Prostate gland (tissue), 2 donors: ENCODE results near the gene RNF146. TPM values are rescaled to one million over a fixed set of nuclear protein-coding genes. Genes with fewer than 3 reads are reported as not detected.

ENCODE experiments used
- DNase-seq: peaks from one replicate; pipeline ENCODE4 v3.0.0-alpha.2; 2019; ENCODE audit warnings: low spot score
- H3K27ac ChIP-seq, 2 donors: fragments of 200-600 bp; sonication (generic); 2 replicates each; pipeline ENCODE4 v1.5.1; 2017 to 2019
- H3K27me3 ChIP-seq: fragments of 200-600 bp; sonication (generic); replicated peaks from 2 replicates; pipeline ENCODE4 v1.5.1; 2019; ENCODE audit not compliant: insufficient read depth
- H3K36me3 ChIP-seq, 2 donors: fragments of 200-600 bp; sonication (generic); 1 replicate in 1 of 2; 2 replicates in 1 of 2; pipeline versions ENCODE4 v1.5.1 to v1.8.1; 2017 to 2019
- H3K4me1 ChIP-seq: fragments of 200-600 bp; sonication (generic); replicated peaks from 2 replicates; pipeline ENCODE4 v1.5.1; 2019
- H3K4me3 ChIP-seq, 2 donors: fragments of 200-600 bp; sonication (generic); 2 replicates each; pipeline ENCODE4 v1.5.1; 2017 to 2019
- H3K9me3 ChIP-seq: fragments of 200-600 bp; sonication (generic); 2 replicates; pipeline ENCODE4 v1.5.1; 2017
- POLR2A ChIP-seq: fragments of 450-650 bp; IDR thresholded peaks from one replicate; pipeline ENCODE4 v1.6.1; 2016; ENCODE audit warnings: antibody characterized with exemption, mild to moderate bottlenecking
- POLR2AphosphoS5 ChIP-seq: sonication (generic); formaldehyde crosslinking; IDR thresholded peaks from one replicate; pipeline ENCODE4 v1.6.1; 2017; ENCODE audit warnings: antibody characterized with exemption
- WGBS: methylation state at CpG from one replicate; pipeline ENCODE4 v1.1.5; 2018; 5-methylcytosine and 5-hydroxymethylcytosine counted together
- intact Hi-C: fragments of 100-400 bp; cut with DNase I; formaldehyde crosslinking; loops from one replicate; pipeline ENCODE4 v1.14.2; 2022
- total RNA-seq, 2 donors: library from RNA; depleted of rRNA; stranded (reverse); fragments of >200 nt; gene quantifications; one replicate each; pipeline ENCODE4 v1.1.0, GENCODE V29; 2016
- TF ChIP-seq, protein P1 (sequence below), 4 experiments: fragments of 200-600 bp in 2 of 4; fragments of 450-650 bp in 2 of 4; sonication (generic) in 2 of 4; IDR thresholded peaks; 1 replicate in 3 of 4; 2 replicates in 1 of 4; pipeline ENCODE4 v1.5.1; 2016 to 2019; ENCODE audit warnings: antibody characterized with exemption in 4 of 4, mild to moderate bottlenecking in 2 of 4, moderate library complexity in 2 of 4

The RNF146 gene, protein sequence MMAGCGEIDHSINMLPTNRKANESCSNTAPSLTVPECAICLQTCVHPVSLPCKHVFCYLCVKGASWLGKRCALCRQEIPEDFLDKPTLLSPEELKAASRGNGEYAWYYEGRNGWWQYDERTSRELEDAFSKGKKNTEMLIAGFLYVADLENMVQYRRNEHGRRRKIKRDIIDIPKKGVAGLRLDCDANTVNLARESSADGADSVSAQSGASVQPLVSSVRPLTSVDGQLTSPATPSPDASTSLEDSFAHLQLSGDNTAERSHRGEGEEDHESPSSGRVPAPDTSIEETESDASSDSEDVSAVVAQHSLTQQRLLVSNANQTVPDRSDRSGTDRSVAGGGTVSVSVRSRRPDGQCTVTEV
- total RNA-seq, result 10 to 100 TPM; 30.5 to 55.8 TPM

DNA sequence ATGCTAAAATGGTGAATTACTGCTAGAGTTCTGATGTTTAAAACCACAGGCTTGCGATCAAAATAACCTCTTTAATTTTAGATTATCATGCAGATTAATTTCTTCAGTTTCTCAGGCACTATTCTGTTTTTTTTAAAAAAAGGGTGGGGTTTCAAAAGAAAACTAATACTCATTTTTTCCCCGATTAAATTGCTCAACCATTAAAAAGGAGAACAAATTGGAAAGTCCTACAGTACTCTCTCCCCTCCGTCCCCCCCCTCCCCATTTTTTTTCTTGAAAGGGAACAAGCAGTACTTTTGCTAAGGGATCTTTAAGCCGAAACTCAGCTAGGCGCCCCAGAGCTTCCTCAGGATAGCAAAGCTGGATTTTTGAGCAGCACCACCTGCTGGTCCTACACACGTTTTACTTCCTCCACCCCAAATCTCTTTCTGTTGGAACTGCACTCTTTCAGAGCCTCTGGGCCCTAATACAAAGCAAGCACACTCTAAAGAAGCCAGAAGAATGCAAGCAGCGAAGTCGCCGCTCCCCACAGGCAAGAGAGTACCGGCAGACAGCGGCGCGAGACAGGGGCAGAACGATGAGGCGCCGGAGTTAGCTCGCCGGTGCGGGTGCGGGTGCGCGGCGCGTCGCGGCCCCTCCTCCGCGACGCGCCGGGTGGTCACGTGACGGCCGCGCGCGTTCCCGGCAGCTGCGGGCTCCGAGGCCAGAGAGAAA lies at the start of gene RNF146:
RNF146 (plus strand) TSS at position 687 of the 714 bp plus-strand sequence. CDS start 13,475 bp downstream, outside the sequence.
- TF ChIP-seq POLR2A, result no peak
- TF ChIP-seq, protein P1, sequence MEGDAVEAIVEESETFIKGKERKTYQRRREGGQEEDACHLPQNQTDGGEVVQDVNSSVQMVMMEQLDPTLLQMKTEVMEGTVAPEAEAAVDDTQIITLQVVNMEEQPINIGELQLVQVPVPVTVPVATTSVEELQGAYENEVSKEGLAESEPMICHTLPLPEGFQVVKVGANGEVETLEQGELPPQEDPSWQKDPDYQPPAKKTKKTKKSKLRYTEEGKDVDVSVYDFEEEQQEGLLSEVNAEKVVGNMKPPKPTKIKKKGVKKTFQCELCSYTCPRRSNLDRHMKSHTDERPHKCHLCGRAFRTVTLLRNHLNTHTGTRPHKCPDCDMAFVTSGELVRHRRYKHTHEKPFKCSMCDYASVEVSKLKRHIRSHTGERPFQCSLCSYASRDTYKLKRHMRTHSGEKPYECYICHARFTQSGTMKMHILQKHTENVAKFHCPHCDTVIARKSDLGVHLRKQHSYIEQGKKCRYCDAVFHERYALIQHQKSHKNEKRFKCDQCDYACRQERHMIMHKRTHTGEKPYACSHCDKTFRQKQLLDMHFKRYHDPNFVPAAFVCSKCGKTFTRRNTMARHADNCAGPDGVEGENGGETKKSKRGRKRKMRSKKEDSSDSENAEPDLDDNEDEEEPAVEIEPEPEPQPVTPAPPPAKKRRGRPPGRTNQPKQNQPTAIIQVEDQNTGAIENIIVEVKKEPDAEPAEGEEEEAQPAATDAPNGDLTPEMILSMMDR (IDR thresholded peaks at IDR 0.05), result peak; percentile 27 to 81 (median 78)
- TF ChIP-seq POLR2AphosphoS5, result peak; percentile 70
- Histone ChIP-seq H3K36me3 (no peaks in the 10 kb centered on the region), H3K27ac (peak within 1 kb of the TSS; percentile 98 to 99), H3K4me3 (peak within 1 kb of the TSS; percentile 84 to 96), H3K27me3 (no peaks in the 10 kb centered on the region), H3K9me3 (no peaks in the 10 kb centered on the region), H3K4me1 (no peaks in the 10 kb centered on the region)
- DNase-seq, result peak; percentile 76
- under 1% methylated on average over 37 of the region's 40 CpGs for WGBS
- intact Hi-C loops, result loop anchor here (10.0 kb wide), 1 partner anchor 462 kb away; no protein-coding TSS in a partner anchor

DNA sequence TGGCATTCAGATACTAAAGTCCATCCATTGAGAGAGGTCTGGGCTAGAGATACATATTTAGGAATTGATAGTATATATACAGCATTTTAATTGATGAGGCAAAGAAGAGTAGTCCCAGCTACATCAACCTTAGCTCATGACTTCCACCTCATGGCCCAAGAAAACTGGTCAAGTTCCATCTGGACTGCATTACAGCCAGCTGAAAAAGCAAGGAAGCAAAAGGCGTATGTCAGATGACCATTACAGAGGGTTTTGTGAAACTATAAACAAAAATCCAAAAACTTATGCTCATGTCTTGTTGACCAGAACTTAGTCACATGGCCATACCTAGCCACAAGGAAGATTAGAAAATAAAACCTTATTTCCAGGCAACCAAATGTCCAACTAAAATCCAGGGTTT lies 46.8 kb upstream of the RNF146 start:
- intact Hi-C loops, result no loop called here
- no peaks in the 10 kb centered on the region for H3K4me1 ChIP-seq
- H3K27me3 ChIP-seq, result no peaks in the 10 kb centered on the region
- TF ChIP-seq, protein P1 (IDR thresholded peaks at IDR 0.05), result no peak
- no peak for TF ChIP-seq POLR2A
- no peak for TF ChIP-seq POLR2AphosphoS5
- H3K27ac ChIP-seq, result no peak overlapping the region
- WGBS, result 89% methylated on average over 1 of the region's 1 CpG
- H3K9me3 ChIP-seq, result no peaks in the 10 kb centered on the region
- DNase-seq, result no peak
- H3K36me3 ChIP-seq, result no peaks in the 10 kb centered on the region
- no peak overlapping the region for H3K4me3 ChIP-seq

DNA sequence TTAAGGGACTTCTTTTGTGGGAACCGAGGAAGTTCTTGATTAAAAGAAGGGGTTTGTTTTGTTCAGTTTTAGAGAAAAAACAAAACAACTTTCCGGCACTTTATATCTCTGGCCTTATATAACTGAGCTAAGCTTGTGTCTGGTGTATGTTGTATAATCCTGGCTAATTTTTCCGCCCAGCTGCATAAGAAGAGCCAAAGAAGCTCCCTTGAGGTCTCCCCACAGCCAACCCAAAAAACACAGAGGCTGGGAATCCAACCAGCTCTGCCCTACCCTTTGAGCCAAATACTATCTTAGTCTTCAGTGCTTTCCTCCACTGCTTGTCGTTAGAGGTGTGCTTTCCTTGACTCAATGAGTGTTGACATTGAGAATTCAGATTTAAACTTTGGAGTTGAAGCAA lies 45.5 kb upstream of the RNF146 start:
- no peaks in the 10 kb centered on the region for H3K9me3 ChIP-seq
- no peaks in the 10 kb centered on the region for H3K36me3 ChIP-seq
- H3K4me1 ChIP-seq, result no peaks in the 10 kb centered on the region
- no peak overlapping the region for H3K4me3 ChIP-seq
- H3K27ac ChIP-seq, result no peak overlapping the region
- H3K27me3 ChIP-seq, result no peaks in the 10 kb centered on the region
- TF ChIP-seq, protein P1 (IDR thresholded peaks at IDR 0.05), result no peak
- TF ChIP-seq POLR2AphosphoS5 (no peak), POLR2A (no peak)
- 94% methylated on average over 4 of the region's 4 CpGs for WGBS
- intact Hi-C loops, result no loop called here
- DNase-seq, result no peak

DNA sequence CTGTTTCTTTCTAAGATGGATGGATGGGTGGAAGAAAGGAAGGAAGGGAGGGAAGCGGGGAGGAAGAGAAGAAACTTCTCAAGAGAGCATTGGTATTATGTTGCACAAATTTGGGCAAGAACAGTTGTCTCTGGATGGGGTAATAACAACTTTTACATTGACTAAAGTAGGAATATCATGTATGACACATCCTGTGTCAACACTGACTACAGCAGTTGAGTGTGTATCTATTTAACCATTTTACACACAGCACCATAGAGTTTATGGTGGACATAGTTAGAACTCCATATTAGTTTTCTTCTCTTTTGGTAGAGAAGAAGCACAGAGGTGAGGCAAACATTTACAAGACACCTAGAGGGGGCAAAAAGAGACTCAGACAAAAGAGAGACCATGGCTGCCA lies 44.2 kb upstream of the RNF146 start:
- intact Hi-C loops, result no loop called here
- Histone ChIP-seq H3K27ac (no peak overlapping the region), H3K4me1 (no peaks in the 10 kb centered on the region), H3K36me3 (no peaks in the 10 kb centered on the region), H3K27me3 (no peaks in the 10 kb centered on the region), H3K4me3 (no peak overlapping the region), H3K9me3 (no peaks in the 10 kb centered on the region)
- no peak for TF ChIP-seq POLR2AphosphoS5
- TF ChIP-seq POLR2A, result no peak
- TF ChIP-seq, protein P1 (IDR thresholded peaks at IDR 0.05), result no peak
- DNase-seq, result no peak
- 56% methylated on average over 1 of the region's 1 CpG for WGBS
